IMR-90 (cell line): ENCODE results near the gene RAMP3. TPM values are rescaled to one million over a fixed set of nuclear protein-coding genes. Genes with fewer than 3 reads are reported as not detected.

Experiments used
- ATAC-seq: fragments of 200-7000 bp; cut with Tn5 transposase; 2 replicates; pipeline ENCODE4 v1.9.1; 2020; ENCODE audit warnings: low read depth, mild to moderate bottlenecking, moderate library complexity
- BruUV-seq: library from RNA; stranded (reverse); fragments of 400-500 nt; replicated peaks from 2 replicates; lab custom pipeline; 2021; lab: Mats Ljungman, UMichigan
- CTCF ChIA-PET: fragments of 300-600 bp; formaldehyde crosslinking; extraction: SDS; loops from one replicate; lab custom pipeline; 2021; ENCODE audit warnings: antibody characterized with exemption; lab: Yijun Ruan, JAX
- POLR2A ChIA-PET: fragments of 300-600 bp; sonication (Branson Sonifier 250); formaldehyde crosslinking; loops from one replicate; lab custom pipeline; 2022; ENCODE audit warnings: antibody characterized with exemption; ENCODE audit not compliant: unreplicated experiment; lab: Charles Lee
- DNase-seq: peaks from one replicate; pipeline ENCODE4 v3.0.0; 2013
- H2AFZ ChIP-seq: replicated peaks from 2 replicates; pipeline ENCODE3; 2013; ENCODE audit warnings: low read length, mild to moderate bottlenecking; ENCODE audit not compliant: poor library complexity
- H2AK5ac ChIP-seq: 2 replicates; pipeline ENCODE4 v1.6.1; 2013; ENCODE audit warnings: low read depth, low read length, inconsistent platforms
- H2AK9ac ChIP-seq: replicated peaks from 2 replicates; pipeline ENCODE3; 2013; ENCODE audit warnings: mild to moderate bottlenecking, low read depth, low read length, moderate library complexity; ENCODE audit not compliant: poor library complexity
- H2BK120ac ChIP-seq: 2 replicates; pipeline ENCODE4 v1.6.1; 2013; ENCODE audit warnings: low read depth, low read length, inconsistent platforms
- H2BK15ac ChIP-seq: 3 replicates; pipeline ENCODE4 v1.6.1; 2013; ENCODE audit warnings: low read depth, low read length, inconsistent platforms
- H2BK20ac ChIP-seq: 2 replicates; pipeline ENCODE4 v1.6.1; 2013; ENCODE audit warnings: low read depth, mild to moderate bottlenecking, inconsistent platforms, low read length, moderate library complexity
- H2BK5ac ChIP-seq: 2 replicates; pipeline ENCODE4 v1.6.1; 2013; ENCODE audit warnings: mild to moderate bottlenecking, low read depth, low read length, inconsistent platforms; ENCODE audit not compliant: poor library complexity, severe bottlenecking
- H3K14ac ChIP-seq: replicated peaks from 2 replicates; pipeline ENCODE4 v1.6.1; 2013; ENCODE audit warnings: low read depth, low read length, inconsistent platforms
- H3K18ac ChIP-seq: 2 replicates; pipeline ENCODE4 v1.6.1; 2013; ENCODE audit warnings: low read depth, low read length, control low read depth
- H3K23ac ChIP-seq: 2 replicates; pipeline ENCODE4 v1.6.1; 2013; ENCODE audit warnings: low read depth, low read length, inconsistent platforms
- H3K27ac ChIP-seq: 2 replicates; pipeline ENCODE4 v1.5.1; 2013; ENCODE audit warnings: mild to moderate bottlenecking, control low read depth, low read length; ENCODE audit not compliant: insufficient read depth
- H3K27me3 ChIP-seq: 2 replicates; pipeline ENCODE4 v1.6.1; 2013; ENCODE audit warnings: low read length; ENCODE audit not compliant: control insufficient read depth, insufficient read depth
- H3K36me3 ChIP-seq: 2 replicates; pipeline ENCODE4 v1.6.1; 2013; ENCODE audit warnings: low read length, mixed read lengths; ENCODE audit not compliant: control insufficient read depth, insufficient read depth
- H3K4ac ChIP-seq: 2 replicates; pipeline ENCODE4 v1.6.1; 2013; ENCODE audit warnings: low read depth, low read length, inconsistent platforms
- H3K4me1 ChIP-seq: 2 replicates; pipeline ENCODE4 v1.6.1; 2013; ENCODE audit warnings: low read length, mixed read lengths; ENCODE audit not compliant: control insufficient read depth, insufficient read depth
- H3K4me2 ChIP-seq: 2 replicates; pipeline ENCODE4 v1.6.1; 2013; ENCODE audit warnings: low read depth, mild to moderate bottlenecking, control low read depth, low read length, moderate library complexity
- H3K4me3 ChIP-seq: 2 replicates; pipeline ENCODE4 v1.5.1; 2013; ENCODE audit warnings: low read depth, mild to moderate bottlenecking, control low read depth, low read length, moderate library complexity; ENCODE audit not compliant: insufficient read depth
- H3K56ac ChIP-seq: 2 replicates; pipeline ENCODE4 v1.6.1; 2013; ENCODE audit warnings: low read length, inconsistent platforms; ENCODE audit not compliant: insufficient read depth; ENCODE audit errors: extremely low read depth
- H3K79me1 ChIP-seq, 2 experiments: 2 replicates each; pipeline ENCODE4 v1.6.1; 2013; ENCODE audit warnings: low read length in 2 of 2, inconsistent platforms in 1 of 2, low read depth in 1 of 2
- H3K9ac ChIP-seq: 2 replicates; pipeline ENCODE4 v1.6.1; 2013; ENCODE audit warnings: low read depth, low read length, control low read depth
- H3K9me1 ChIP-seq: 2 replicates; pipeline ENCODE4 v1.6.1; 2013; ENCODE audit warnings: low read length, inconsistent platforms; ENCODE audit not compliant: insufficient read depth
- H3K9me3 ChIP-seq: 2 replicates; pipeline ENCODE4 v1.6.1; 2013; ENCODE audit warnings: low read length; ENCODE audit not compliant: control insufficient read depth, insufficient read depth
- H4K20me1 ChIP-seq: 2 replicates; pipeline ENCODE4 v1.6.1; 2013; ENCODE audit warnings: low read length, inconsistent platforms; ENCODE audit not compliant: insufficient read depth
- H4K5ac ChIP-seq: 2 replicates; pipeline ENCODE4 v1.6.1; 2013; ENCODE audit warnings: mild to moderate bottlenecking, low read depth, low read length, control low read depth
- H4K8ac ChIP-seq, 2 experiments: 2 replicates each; pipeline ENCODE4 v1.6.1; 2013; ENCODE audit warnings: low read depth in 2 of 2, low read length in 2 of 2, control low read depth in 1 of 2, inconsistent platforms in 1 of 2
- H4K91ac ChIP-seq: 2 replicates; pipeline ENCODE4 v1.6.1; 2013; ENCODE audit warnings: low read depth, low read length, inconsistent platforms; ENCODE audit not compliant: insufficient read depth
- BHLHE40 ChIP-seq: fragments of 150-350 bp; IDR thresholded peaks from 2 replicates; pipeline ENCODE4 v1.6.1; 2016; ENCODE audit warnings: mild to moderate bottlenecking, low read depth, low read length
- CHD1 ChIP-seq: IDR thresholded peaks from 2 replicates; pipeline ENCODE4 v1.6.1; 2012; ENCODE audit warnings: low read depth, low read length, improper control_type of control experiment
- FOS ChIP-seq: fragments of 150-350 bp; IDR thresholded peaks from 2 replicates; pipeline ENCODE4 v1.6.1; 2016; ENCODE audit warnings: low read depth, low read length
- MAFK ChIP-seq: IDR thresholded peaks from 2 replicates; pipeline ENCODE4 v1.6.1; 2012; ENCODE audit warnings: low read depth, low read length, improper control_type of control experiment
- MXI1 ChIP-seq: IDR thresholded peaks from 2 replicates; pipeline ENCODE4 v1.6.1; 2012; ENCODE audit warnings: low read depth, mild to moderate bottlenecking, low read length, moderate library complexity, borderline replicate concordance
- POLR2A ChIP-seq: IDR thresholded peaks from 2 replicates; pipeline ENCODE4 v1.6.1; 2012; ENCODE audit warnings: mild to moderate bottlenecking, low read depth, low read length
- RAD21 ChIP-seq: IDR thresholded peaks from 2 replicates; pipeline ENCODE4 v1.6.1; 2012; ENCODE audit warnings: low read length, improper control_type of control experiment
- RCOR1 ChIP-seq: IDR thresholded peaks from 2 replicates; pipeline ENCODE4 v1.6.1; 2012; ENCODE audit warnings: mild to moderate bottlenecking, low read length, improper control_type of control experiment; ENCODE audit not compliant: insufficient replicate concordance
- RFX5 ChIP-seq: IDR thresholded peaks from 2 replicates; pipeline ENCODE4 v1.8.0; 2012; ENCODE audit warnings: low read depth, mild to moderate bottlenecking, low read length, moderate library complexity
- SMC3 ChIP-seq: fragments of 150-350 bp; IDR thresholded peaks from 2 replicates; pipeline ENCODE4 v1.6.1; 2016; ENCODE audit warnings: low read depth, mild to moderate bottlenecking, antibody characterized with exemption, low read length, moderate library complexity
- WGBS, 2 experiments: methylation state at CpG; one replicate each; pipeline versions ENCODE4 v1.1.5 to v1.1.7; 2013; ENCODE audit warnings: missing lambda C conversion rate in 2 of 2; ENCODE audit not compliant: insufficient read length in 1 of 2; ENCODE audit errors: extremely low coverage in 2 of 2; 5-methylcytosine and 5-hydroxymethylcytosine counted together
- dilution Hi-C: fragments of 300-500 bp; cut with HindIII; formaldehyde crosslinking; loops from one replicate; pipeline ENCODE4 v1.14.3; 2018; ENCODE audit warnings: low sequenced_read_pairs; ENCODE audit not compliant: unreplicated experiment
- in situ Hi-C: fragments of 300-500 bp; cut with MboI; formaldehyde crosslinking; loops from 3 replicates; pipeline ENCODE4 v1.14.3; 2019; ENCODE audit warnings: low sequenced_read_pairs, inconsistent platforms, mixed read lengths
- intact Hi-C: fragments of 100-400 bp; cut with micrococcal nuclease; formaldehyde crosslinking; loops from 2 replicates; pipeline ENCODE4 v1.10.0; 2022
- polyA plus RNA-seq, 3 experiments: library from polyadenylated mRNA; depleted of rRNA; stranded (reverse); fragments of >200 nt; gene quantifications; 2 replicates each; pipeline ENCODE4 v1.2.3, GENCODE V29; 2012; ENCODE audit warnings: low replicate concordance in 1 of 3
- total RNA-seq: library from RNA; depleted of rRNA; stranded (reverse); fragments of >200 nt; gene quantifications from 2 replicates; pipeline ENCODE4 v1.2.3, GENCODE V29; 2012
- TF ChIP-seq, protein P1 (sequence below): conservative IDR thresholded peaks from 2 replicates; pipeline ENCODE4 v1.5.1; 2012; ENCODE audit warnings: mild to moderate bottlenecking, low read depth, low read length, improper control_type of control experiment

Gene RAMP3
- total and polyA plus RNA-seq, 2 of the 4 experiments (the other 2 are of a cell fraction), result not detected

- H3K36me3 ChIP-seq, result no peaks in the 10 kb centered on the region
- H3K79me1 ChIP-seq, result no peaks in the 10 kb centered on the region
- no TSS peak for BruUV-seq
- no peak for ATAC-seq
- H2AFZ ChIP-seq, result peak overlapping the region; percentile 7
- no peak overlapping the region for H4K91ac ChIP-seq
- H3K27me3 ChIP-seq, result peaks cover 12% of the 10 kb centered on the region
- dilution Hi-C loops (no loop called here), intact Hi-C loops (no loop called here), in situ Hi-C loops (no loop called here)
- H3K14ac ChIP-seq, result no peak overlapping the region
- no peak for DNase-seq
- peaks cover 4% of the 10 kb centered on the region; the same call in 1 of the 2 replicates for H3K4me1 ChIP-seq
- no peak overlapping the region for H3K18ac ChIP-seq
- H2BK20ac ChIP-seq, result no peak overlapping the region
- H2BK5ac ChIP-seq, result no peak overlapping the region
- no peak overlapping the region for H4K8ac ChIP-seq
- H2BK15ac ChIP-seq, result no peak overlapping the region
- no peak overlapping the region for H3K4ac ChIP-seq
- H2AK9ac ChIP-seq, result peak overlapping the region; percentile 28
- WGBS, 2 experiments, result 51% methylated on average over 4 of the region's 4 CpGs; no CpG with 5 or more reads in 1 of the 2 experiments
- H3K4me2 ChIP-seq, result no peak overlapping the region
- no peak for TF ChIP-seq CHD1
- TF ChIP-seq MAFK, result no peak
- TF ChIP-seq, protein P1, sequence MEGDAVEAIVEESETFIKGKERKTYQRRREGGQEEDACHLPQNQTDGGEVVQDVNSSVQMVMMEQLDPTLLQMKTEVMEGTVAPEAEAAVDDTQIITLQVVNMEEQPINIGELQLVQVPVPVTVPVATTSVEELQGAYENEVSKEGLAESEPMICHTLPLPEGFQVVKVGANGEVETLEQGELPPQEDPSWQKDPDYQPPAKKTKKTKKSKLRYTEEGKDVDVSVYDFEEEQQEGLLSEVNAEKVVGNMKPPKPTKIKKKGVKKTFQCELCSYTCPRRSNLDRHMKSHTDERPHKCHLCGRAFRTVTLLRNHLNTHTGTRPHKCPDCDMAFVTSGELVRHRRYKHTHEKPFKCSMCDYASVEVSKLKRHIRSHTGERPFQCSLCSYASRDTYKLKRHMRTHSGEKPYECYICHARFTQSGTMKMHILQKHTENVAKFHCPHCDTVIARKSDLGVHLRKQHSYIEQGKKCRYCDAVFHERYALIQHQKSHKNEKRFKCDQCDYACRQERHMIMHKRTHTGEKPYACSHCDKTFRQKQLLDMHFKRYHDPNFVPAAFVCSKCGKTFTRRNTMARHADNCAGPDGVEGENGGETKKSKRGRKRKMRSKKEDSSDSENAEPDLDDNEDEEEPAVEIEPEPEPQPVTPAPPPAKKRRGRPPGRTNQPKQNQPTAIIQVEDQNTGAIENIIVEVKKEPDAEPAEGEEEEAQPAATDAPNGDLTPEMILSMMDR, result no peak
- no peak for TF ChIP-seq FOS
- TF ChIP-seq SMC3, result no peak
- TF ChIP-seq BHLHE40, result no peak
- TF ChIP-seq POLR2A, result no peak
- no peak for TF ChIP-seq MXI1
- TF ChIP-seq RAD21, result no peak
- no peak for TF ChIP-seq RCOR1
- TF ChIP-seq RFX5, result no peak
- H3K9me1 ChIP-seq, result no peaks in the 10 kb centered on the region
- H2BK120ac ChIP-seq, result no peak overlapping the region
- no peak overlapping the region for H3K27ac ChIP-seq
- no peak overlapping the region for H3K4me3 ChIP-seq
- H4K5ac ChIP-seq, result no peak overlapping the region
- H3K9me3 ChIP-seq, result no peaks in the 10 kb centered on the region
- no peaks in the 10 kb centered on the region for H4K20me1 ChIP-seq
- POLR2A ChIA-PET, result no interaction called here
- H3K23ac ChIP-seq, result no peak overlapping the region
- no peak overlapping the region for H3K56ac ChIP-seq
- no peak overlapping the region for H2AK5ac ChIP-seq
- CTCF ChIA-PET, result no interaction called here
- H3K9ac ChIP-seq, result no peak overlapping the region
Measured at GRCh38 chr7:45199506-45199905, 41.9 kb downstream of the RAMP3 start.
